SHP77 (cell line): ENCODE measurements around the gene CD300LG.
"Not testable (repeated sequence)": the region's sequence is repeated elsewhere in the genome, so short reads cannot be mapped to it uniquely, and the experiment has no call there.

ENCODE experiments used
- DNase-seq, 2 experiments: peaks; one replicate each; lab custom pipeline; 2025; lab: John Stamatoyannopoulos, UW

Gene CD300LG

GRCh38 chr17:43854498-43854897, 7.5 kb downstream of the CD300LG start:
- DNase-seq: no peak

GRCh38 chr17:43855061-43855460, 8.1 kb downstream of the CD300LG start:
- no peak for DNase-seq

GRCh38 chr17:43856141-43856540, 9.2 kb downstream of the CD300LG start:
- no peak for DNase-seq

GRCh38 chr17:43857141-43857540, 10.2 kb downstream of the CD300LG start:
- DNase-seq: no peak

GRCh38 chr17:43857957-43858600, 11.1 kb downstream of the CD300LG start:
- DNase-seq: no peak

GRCh38 chr17:43860077-43860725, 13.2 kb downstream of the CD300LG start:
- no peak for DNase-seq

- DNase-seq: no peak
Observed at GRCh38 chr17:43860927-43861622, 14.1 kb downstream of the CD300LG start.

GRCh38 chr17:43861960-43862359, 15.0 kb downstream of the CD300LG start:
- no peak for DNase-seq

- no peak for DNase-seq
Observed at GRCh38 chr17:43864161-43864984, 17.4 kb downstream of the CD300LG start.

- no peak for DNase-seq
Observed at GRCh38 chr17:43868226-43868994, 21.4 kb downstream of the CD300LG start.

GRCh38 chr17:43869031-43869430, 22.1 kb downstream of the CD300LG start:
- not testable (repeated sequence) for DNase-seq

- peak in 1 of 2 experiments; percentile 4 for DNase-seq
Observed at GRCh38 chr17:43871946-43872690, 25.1 kb downstream of the CD300LG start.

- DNase-seq: no peak
Observed at GRCh38 chr17:43873091-43873490, 26.1 kb downstream of the CD300LG start.

- DNase-seq: no peak
Observed at GRCh38 chr17:43873815-43874214, 26.8 kb downstream of the CD300LG start.

GRCh38 chr17:43874293-43874692, 27.3 kb downstream of the CD300LG start:
- DNase-seq: no peak

- no peak for DNase-seq
Observed at GRCh38 chr17:43875476-43876147, 28.6 kb downstream of the CD300LG start.

GRCh38 chr17:43877031-43877430, 30.1 kb downstream of the CD300LG start:
- no peak for DNase-seq

- DNase-seq: no peak
Observed at GRCh38 chr17:43877451-43878155, 30.6 kb downstream of the CD300LG start.
